Activated CD8-positive, alpha-beta T cell treated with anti-CD3 and anti-CD28 coated beads for 36 hours (primary cell): Measurements from ENCODE around the gene TCP11L1. TPM values are rescaled to one million over a fixed set of nuclear protein-coding genes. Genes with fewer than 3 reads are reported as not detected.
A peak's percentile ranks its signal among the peaks of the same experiment; 100 is the strongest.

Experiments used
- ATAC-seq: fragments of 200-7000 bp; cut with Tn5 transposase; one replicate; pipeline ENCODE4 v1.10.0; 2021; ENCODE audit warnings: mild to moderate bottlenecking, moderate library complexity
- CTCF ChIA-PET: fragments of 350-600 bp; sonication (Branson Sonifier 250); formaldehyde crosslinking; loops from one replicate; lab custom pipeline; 2021; ENCODE audit warnings: antibody characterized with exemption; lab: Charles Lee
- POLR2A ChIA-PET: fragments of 350-600 bp; sonication (Branson Sonifier 250); formaldehyde crosslinking; loops from one replicate; lab custom pipeline; 2021; ENCODE audit warnings: antibody characterized with exemption; lab: Charles Lee
- DNase-seq: peaks from one replicate; pipeline ENCODE4 v3.0.0-alpha.2; 2020
- H3K27ac Mint-ChIP-seq: one replicate; pipeline ENCODE4 v1.8.0; 2021; ENCODE audit warnings: mild to moderate bottlenecking, mixed read lengths
- H3K27me3 Mint-ChIP-seq: one replicate; pipeline ENCODE4 v1.8.0; 2021; ENCODE audit warnings: mixed read lengths
- H3K36me3 Mint-ChIP-seq: one replicate; pipeline ENCODE4 v1.8.0; 2021; ENCODE audit warnings: low read depth, mixed read lengths
- H3K4me1 Mint-ChIP-seq: one replicate; pipeline ENCODE4 v1.8.0; 2021; ENCODE audit warnings: low read depth, mixed read lengths
- H3K4me3 Mint-ChIP-seq: one replicate; pipeline ENCODE4 v1.8.0; 2021; ENCODE audit warnings: mild to moderate bottlenecking, moderate library complexity, mixed read lengths
- H3K9me3 Mint-ChIP-seq: one replicate; pipeline ENCODE4 v1.8.0; 2021; ENCODE audit warnings: mixed read lengths
- intact Hi-C: fragments of 100-400 bp; cut with micrococcal nuclease; formaldehyde crosslinking; loops from one replicate; pipeline ENCODE4 v1.10.0; 2022
- total RNA-seq, 2 experiments: library from RNA; stranded (reverse); gene quantifications; one replicate each; pipeline ENCODE4 v1.2.3, GENCODE V29; 2021
- TF ChIP-seq, protein P1 (sequence below): fragments of 200-600 bp; IDR thresholded peaks from one replicate; pipeline ENCODE4 v1.8.0; 2022; ENCODE audit warnings: antibody characterized with exemption, mild to moderate bottlenecking

The TCP11L1 gene
- total RNA-seq, 2 experiments from 2014 or later = 11.0 to 12.7 TPM

DNA sequence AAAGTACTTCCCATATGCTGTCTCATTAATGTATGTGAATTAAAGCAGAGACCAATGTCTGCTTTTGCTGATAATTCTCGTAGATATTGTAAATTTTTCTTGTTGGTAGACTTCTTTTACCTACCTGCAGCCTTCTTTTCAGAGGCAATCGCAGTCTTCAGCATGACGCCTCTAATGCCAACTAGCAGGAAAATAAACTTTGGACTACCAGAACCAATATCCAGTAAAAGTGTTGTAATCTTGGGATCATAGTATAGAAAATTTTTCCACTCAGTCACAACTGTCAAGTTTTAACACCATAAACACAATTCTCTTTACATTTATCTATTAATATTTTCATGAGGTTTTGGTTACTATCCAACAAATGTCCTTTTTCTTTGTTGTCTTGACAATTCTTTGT is 21.4 kb upstream of the TCP11L1 start:
- H3K9me3 Mint-ChIP-seq = no peaks in the 10 kb centered on the region
- DNase-seq = no peak
- no peak for ATAC-seq
- intact Hi-C loops = no loop called here
- no peak overlapping the region for H3K27ac Mint-ChIP-seq
- H3K4me3 Mint-ChIP-seq = no peak overlapping the region
- H3K27me3 Mint-ChIP-seq = peaks cover 16% of the 10 kb centered on the region
- CTCF ChIA-PET = interaction anchor here (1.0 kb wide), 1 partner anchor 13 kb away, joined by 5 read pairs; no protein-coding TSS in a partner anchor
- H3K4me1 Mint-ChIP-seq = peaks cover 34% of the 10 kb centered on the region
- TF ChIP-seq, protein P1, sequence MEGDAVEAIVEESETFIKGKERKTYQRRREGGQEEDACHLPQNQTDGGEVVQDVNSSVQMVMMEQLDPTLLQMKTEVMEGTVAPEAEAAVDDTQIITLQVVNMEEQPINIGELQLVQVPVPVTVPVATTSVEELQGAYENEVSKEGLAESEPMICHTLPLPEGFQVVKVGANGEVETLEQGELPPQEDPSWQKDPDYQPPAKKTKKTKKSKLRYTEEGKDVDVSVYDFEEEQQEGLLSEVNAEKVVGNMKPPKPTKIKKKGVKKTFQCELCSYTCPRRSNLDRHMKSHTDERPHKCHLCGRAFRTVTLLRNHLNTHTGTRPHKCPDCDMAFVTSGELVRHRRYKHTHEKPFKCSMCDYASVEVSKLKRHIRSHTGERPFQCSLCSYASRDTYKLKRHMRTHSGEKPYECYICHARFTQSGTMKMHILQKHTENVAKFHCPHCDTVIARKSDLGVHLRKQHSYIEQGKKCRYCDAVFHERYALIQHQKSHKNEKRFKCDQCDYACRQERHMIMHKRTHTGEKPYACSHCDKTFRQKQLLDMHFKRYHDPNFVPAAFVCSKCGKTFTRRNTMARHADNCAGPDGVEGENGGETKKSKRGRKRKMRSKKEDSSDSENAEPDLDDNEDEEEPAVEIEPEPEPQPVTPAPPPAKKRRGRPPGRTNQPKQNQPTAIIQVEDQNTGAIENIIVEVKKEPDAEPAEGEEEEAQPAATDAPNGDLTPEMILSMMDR = no peak
- POLR2A ChIA-PET = interaction anchor here (0.7 kb wide), 1 partner anchor 22 kb away, joined by 3 read pairs; the partner anchor contains the start of gene TCP11L1
- H3K36me3 Mint-ChIP-seq = no peaks in the 10 kb centered on the region

DNA sequence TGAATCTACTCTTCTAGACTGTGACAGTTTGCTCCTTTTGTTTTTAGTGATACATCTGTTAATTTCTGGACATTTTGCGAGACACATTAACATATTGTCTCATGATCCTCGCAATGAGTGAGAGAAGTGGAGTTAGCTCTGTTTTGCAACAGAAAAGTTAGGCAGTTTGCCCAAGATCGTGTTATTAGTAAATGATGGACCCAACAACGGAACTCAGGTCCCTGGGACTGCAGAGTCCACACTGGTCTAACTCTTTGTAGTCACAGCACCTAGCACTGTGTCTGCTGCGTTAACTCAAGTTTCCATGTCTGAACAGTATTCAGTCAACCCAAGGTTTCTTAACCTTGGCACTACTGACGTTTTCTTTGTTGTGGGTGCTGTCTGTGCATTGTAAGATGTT is 20.5 kb upstream of the TCP11L1 start:
- Mint-ChIP-seq H3K4me3 (no peak overlapping the region), H3K9me3 (no peaks in the 10 kb centered on the region), H3K4me1 (peaks cover 34% of the 10 kb centered on the region), H3K27ac (no peak overlapping the region), H3K27me3 (peaks cover 16% of the 10 kb centered on the region), H3K36me3 (no peaks in the 10 kb centered on the region)
- CTCF ChIA-PET = no interaction called here
- TF ChIP-seq, protein P1 = no peak
- ATAC-seq (no peak), DNase-seq (no peak)
- intact Hi-C loops = no loop called here
- POLR2A ChIA-PET = no interaction called here

DNA sequence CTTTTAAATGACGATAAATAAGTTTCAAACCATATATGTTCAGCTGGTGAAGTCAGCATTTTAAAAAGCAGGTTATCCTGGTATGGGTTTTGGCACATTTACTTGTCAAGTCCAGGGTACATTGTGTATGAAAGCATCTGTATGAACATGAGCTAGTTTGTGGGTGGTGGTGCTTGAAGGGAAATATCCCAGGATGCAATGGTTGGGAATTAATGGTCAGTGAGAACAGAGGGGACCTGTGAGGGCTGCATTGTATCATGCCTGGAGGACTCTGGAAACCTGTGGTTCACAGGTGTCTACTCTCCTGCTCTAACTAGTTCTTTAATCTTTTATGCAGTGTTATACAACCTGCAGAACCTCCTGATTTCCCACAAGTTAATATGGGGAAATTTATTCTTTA is 17.9 kb upstream of the TCP11L1 start:
- no peak overlapping the region for H3K4me3 Mint-ChIP-seq
- CTCF ChIA-PET = interaction anchor here (0.7 to 2.7 kb wide), 2 partner anchors 44 to 491 kb away, joined by 3 to 9 read pairs; no protein-coding TSS in a partner anchor
- H3K9me3 Mint-ChIP-seq = no peaks in the 10 kb centered on the region
- peaks cover 12% of the 10 kb centered on the region for H3K27me3 Mint-ChIP-seq
- H3K27ac Mint-ChIP-seq = no peak overlapping the region
- POLR2A ChIA-PET = interaction anchor here (1.0 to 3.6 kb wide), 3 partner anchors 11 to 18 kb away, joined by 4 to 13 read pairs (median 4); partner anchors contain the start of gene TCP11L1
- H3K4me1 Mint-ChIP-seq = peaks cover 27% of the 10 kb centered on the region
- H3K36me3 Mint-ChIP-seq = no peaks in the 10 kb centered on the region
- TF ChIP-seq, protein P1 = no peak
- DNase-seq (no peak), ATAC-seq (no peak)
- intact Hi-C loops = no loop called here

DNA sequence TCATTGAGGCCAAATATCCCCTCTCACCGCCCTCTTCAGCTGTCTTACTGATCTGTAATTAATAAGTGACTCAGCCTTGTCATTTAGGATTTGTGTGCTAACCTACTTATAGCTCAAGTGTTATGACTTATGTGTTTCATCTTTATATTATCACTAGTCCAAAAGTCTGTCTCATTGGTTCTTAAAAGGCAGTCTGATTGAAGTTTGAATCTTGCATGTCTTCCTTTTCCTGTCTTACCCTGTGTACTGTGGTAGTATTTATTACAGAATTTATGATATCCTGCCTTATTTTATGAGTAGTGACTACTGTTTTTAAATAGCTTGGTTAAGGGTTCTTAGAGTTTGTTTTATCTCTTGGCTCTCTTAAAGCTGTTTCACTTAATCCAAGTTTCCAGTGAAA is 17.4 kb upstream of the TCP11L1 start:
- POLR2A ChIA-PET = interaction anchor here (1.0 to 3.6 kb wide), 3 partner anchors 12 to 18 kb away, joined by 4 to 13 read pairs (median 4); partner anchors contain the start of gene TCP11L1
- CTCF ChIA-PET = interaction anchor here (0.7 to 2.7 kb wide), 2 partner anchors 42 to 43 kb away, joined by 3 to 9 read pairs; no protein-coding TSS in a partner anchor

DNA sequence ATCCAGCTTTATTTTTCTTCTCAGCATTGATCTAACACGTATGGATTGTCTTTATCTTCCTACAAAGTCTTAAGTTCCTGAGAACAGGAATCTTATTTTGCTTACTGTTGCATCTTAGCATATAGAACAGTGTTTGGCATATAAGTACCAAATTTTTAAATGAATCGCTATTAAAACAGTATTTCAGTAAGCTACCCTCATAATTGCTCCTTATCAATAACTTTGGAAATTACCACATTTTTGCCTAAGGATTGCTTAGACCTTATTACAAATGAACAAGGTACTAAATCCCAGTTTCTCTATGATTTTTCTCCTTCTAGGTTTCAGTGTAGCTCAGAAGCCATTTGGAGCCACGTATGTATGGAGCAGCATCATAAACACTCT is 14.0 kb upstream of the TCP11L1 start:
- no peaks in the 10 kb centered on the region for H3K9me3 Mint-ChIP-seq
- intact Hi-C loops = no loop called here
- H3K4me3 Mint-ChIP-seq = no peak overlapping the region
- H3K27ac Mint-ChIP-seq = no peak overlapping the region
- H3K4me1 Mint-ChIP-seq = peaks cover 12% of the 10 kb centered on the region
- H3K36me3 Mint-ChIP-seq = no peaks in the 10 kb centered on the region
- no peaks in the 10 kb centered on the region for H3K27me3 Mint-ChIP-seq
- ChIA-PET POLR2A (no interaction called here), CTCF (interaction anchor here (2.0 kb wide), 1 partner anchor 10 kb away, joined by 6 read pairs; the partner anchor contains the start of gene DEPDC7)
- DNase-seq (no peak), ATAC-seq (no peak)
- TF ChIP-seq, protein P1 = no peak

More for the DNA sequence above, 17.4 kb upstream of the TCP11L1 start:
- H3K27ac Mint-ChIP-seq = no peak overlapping the region
- peaks cover 10% of the 10 kb centered on the region for H3K27me3 Mint-ChIP-seq
- H3K9me3 Mint-ChIP-seq = no peaks in the 10 kb centered on the region
- ATAC-seq = peak; percentile 82
- intact Hi-C loops = no loop called here
- no peak overlapping the region for H3K4me3 Mint-ChIP-seq
- H3K4me1 Mint-ChIP-seq = peaks cover 25% of the 10 kb centered on the region
- DNase-seq = no peak
- H3K36me3 Mint-ChIP-seq = no peaks in the 10 kb centered on the region
- TF ChIP-seq, protein P1 = no peak
